ENCODE results near the gene ZMYND8. TPM values are rescaled to one million over a fixed set of nuclear protein-coding genes. Genes with fewer than 3 reads are reported as not detected.
"Not testable (repeated sequence)": the region's sequence is repeated elsewhere in the genome, so short reads cannot be mapped to it uniquely, and the experiment has no call there.

Gene ZMYND8
- total RNA-seq, 1 experiment from 2014 or later: 14.5 TPM

DNA sequence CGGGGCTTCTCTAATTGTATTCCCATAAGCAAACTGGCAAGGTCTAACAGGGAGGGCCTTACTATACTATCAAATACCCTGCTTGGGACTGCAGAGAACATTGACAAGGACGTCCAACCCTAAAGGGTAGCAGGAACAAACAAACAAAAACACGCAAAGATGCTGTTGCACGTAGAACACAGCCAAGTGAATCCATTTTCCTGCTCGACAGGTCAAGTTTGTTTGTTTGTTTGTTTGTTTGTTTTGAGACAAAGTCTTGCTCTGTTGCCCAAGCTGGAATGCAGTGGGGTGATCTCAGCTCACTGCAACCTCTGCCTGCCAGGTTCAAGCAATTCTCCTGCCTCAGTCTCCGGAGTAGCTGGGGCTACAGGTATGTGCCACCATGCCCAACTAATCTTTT, 91.3 kb downstream of the ZMYND8 start:
- DNase-seq (ENCODE audit: low read depth): no peak
- in situ Hi-C loops (cut with HindIII; ENCODE audit: low pct_unique_long_range_greater_than_20kb, low sequenced_read_pairs): no loop called here

DNA sequence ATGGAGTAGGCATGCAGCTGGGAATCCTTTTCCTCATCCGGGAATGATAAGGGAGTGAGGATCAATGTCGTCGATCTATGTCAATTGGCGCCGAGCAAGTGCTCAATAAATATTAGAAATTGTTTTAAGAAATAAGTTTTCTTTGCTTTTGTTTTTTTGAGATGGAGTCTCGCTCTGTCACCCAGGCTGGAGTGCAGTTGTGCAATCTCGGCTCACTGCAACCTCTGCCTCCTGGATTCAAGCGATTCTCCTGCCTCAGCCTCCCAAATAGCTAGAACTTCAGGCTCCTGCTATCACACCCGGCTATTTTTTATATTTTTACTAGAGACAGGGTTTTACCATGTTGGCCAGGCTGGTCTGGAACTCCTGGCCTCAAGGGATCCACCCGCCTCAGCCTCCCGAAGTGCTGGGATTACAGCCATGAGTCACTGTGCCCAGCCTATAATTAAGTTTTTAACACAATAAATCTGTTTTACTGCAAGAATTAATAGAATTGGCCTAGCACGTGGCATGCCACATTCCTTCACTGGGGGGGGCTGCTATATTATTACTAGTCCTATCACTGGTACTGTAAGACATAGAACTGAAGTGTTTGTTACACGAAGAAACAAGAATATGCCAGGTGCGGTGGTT, 92.2 kb downstream of the ZMYND8 start:
- DNase-seq (ENCODE audit: low read depth); in situ Hi-C loops (cut with HindIII; ENCODE audit: low pct_unique_long_range_greater_than_20kb, low sequenced_read_pairs): not testable (repeated sequence)

- in situ Hi-C loops (cut with HindIII; ENCODE audit: low pct_unique_long_range_greater_than_20kb, low sequenced_read_pairs): no loop called here
Measured at GRCh38 chr20:47263465-47264084, 92.9 kb downstream of the ZMYND8 start.

GRCh38 chr20:47263080-47263464, 93.4 kb downstream of the ZMYND8 start:
- in situ Hi-C loops (cut with HindIII; ENCODE audit: low pct_unique_long_range_greater_than_20kb, low sequenced_read_pairs): no loop called here
- DNase-seq (ENCODE audit: low read depth): no peak

More at GRCh38 chr20:47263465-47264084, 92.9 kb downstream of the ZMYND8 start:
- DNase-seq (ENCODE audit: low read depth): no peak

DNA sequence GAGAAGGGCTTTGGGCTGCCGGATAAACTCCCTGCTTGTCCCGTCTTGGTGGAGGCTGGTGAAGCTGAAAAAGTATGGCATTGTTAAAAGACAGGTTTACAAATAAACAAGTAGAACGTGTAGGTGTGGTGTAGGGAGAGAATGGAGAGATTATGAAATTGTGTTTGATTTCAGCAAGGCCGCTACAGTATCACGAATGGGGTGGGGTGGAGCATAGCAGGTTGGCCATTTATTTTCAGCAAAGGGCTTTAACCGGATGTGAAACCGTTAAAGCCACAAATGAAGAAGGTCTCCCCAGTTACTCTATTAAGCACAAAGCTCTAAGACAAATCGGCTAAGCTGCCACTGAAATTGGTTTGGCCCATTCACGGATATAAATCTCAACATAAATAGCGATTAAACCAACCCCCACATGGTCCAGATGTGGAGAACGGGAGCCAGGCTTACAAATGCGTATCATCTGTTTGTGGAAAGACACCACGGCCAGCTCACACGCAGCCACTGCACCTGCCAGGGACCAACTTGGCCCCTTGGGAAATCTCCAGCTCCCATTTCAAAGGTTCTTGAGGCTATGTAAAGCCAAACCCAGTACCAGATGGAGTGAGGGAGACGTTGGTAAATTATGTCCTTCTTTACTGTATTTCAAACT, 94.0 kb downstream of the ZMYND8 start:
- DNase-seq (ENCODE audit: low read depth): no peak
- in situ Hi-C loops (cut with HindIII; ENCODE audit: low pct_unique_long_range_greater_than_20kb, low sequenced_read_pairs): no loop called here

DNA sequence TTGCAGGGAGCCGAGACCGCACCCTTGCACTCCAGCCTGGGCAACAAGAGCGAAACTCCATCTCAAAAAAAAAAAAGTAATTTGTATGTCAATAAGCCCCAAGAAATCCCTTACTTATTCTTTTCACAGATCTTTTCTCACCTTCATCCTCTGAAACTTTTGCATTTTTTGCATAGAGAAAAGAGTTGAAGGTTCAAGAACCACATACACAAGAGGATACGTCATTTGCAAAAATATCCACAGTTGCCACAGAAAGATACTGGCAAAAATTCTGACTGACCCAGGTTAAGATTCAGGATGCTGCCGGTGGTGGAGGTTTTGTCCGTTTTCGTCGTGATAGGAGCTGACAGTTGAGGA, 94.5 kb downstream of the ZMYND8 start:
- in situ Hi-C loops (cut with HindIII; ENCODE audit: low pct_unique_long_range_greater_than_20kb, low sequenced_read_pairs): no loop called here
- DNase-seq (ENCODE audit: low read depth): no peak

DNA sequence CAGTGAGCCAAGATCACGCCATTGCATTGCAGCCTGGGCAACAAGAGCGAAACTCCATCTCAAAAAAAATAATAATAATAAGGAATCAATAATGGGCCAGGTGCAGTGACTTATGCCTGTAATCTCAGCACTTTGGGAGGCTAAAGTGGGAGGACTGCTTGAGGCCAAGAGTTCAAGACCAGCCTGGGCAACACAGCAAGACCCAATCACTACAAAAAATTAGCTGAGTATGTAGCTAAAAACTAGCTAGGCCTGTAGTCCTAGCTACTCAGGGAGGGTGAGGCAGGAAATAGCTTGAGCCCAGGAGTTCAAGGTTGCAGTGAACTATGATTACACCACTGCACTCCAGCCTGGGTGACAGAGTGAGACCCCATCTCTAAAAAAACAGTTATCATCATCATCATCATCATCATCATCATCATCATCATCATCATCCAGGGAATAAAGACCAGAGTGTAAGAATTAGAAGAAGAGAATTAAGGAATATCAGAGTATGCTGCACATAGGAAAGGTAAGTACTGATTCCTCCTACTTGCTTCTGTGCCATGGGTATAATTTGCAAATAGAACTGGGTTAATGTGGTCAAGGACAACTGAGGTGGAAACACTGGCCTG, 95.2 kb downstream of the ZMYND8 start:
- DNase-seq (ENCODE audit: low read depth); in situ Hi-C loops (cut with HindIII; ENCODE audit: low pct_unique_long_range_greater_than_20kb, low sequenced_read_pairs): not testable (repeated sequence)

GRCh38 chr20:47260540-47261126, 95.9 kb downstream of the ZMYND8 start:
- DNase-seq (ENCODE audit: low read depth); in situ Hi-C loops (cut with HindIII; ENCODE audit: low pct_unique_long_range_greater_than_20kb, low sequenced_read_pairs): not testable (repeated sequence)

GRCh38 chr20:47258745-47259695, 97.5 kb downstream of the ZMYND8 start:
- peak; percentile 69 for DNase-seq (ENCODE audit: low read depth)
- in situ Hi-C loops (cut with HindIII; ENCODE audit: low pct_unique_long_range_greater_than_20kb, low sequenced_read_pairs): no loop called here

DNA sequence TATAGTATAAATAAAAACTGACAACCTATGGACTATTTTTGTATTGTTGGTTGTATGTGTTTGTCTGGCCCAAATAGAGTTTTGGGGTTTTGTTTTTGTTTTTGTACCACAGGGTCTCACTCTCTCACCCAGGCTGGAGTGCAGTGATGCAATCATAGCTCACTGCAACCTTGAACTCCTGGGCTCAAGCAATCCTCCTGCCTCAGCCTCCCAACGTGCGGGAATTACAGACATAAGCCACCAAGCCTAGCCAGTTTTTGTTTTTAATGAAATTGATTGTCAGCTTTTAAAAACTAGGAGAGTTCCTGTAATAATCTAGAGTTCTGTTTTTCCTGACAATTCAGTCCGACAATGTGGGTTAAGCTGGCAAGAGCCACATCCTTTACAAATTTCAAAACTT, 98.7 kb downstream of the ZMYND8 start:
- DNase-seq (ENCODE audit: low read depth): no peak
- in situ Hi-C loops (cut with HindIII; ENCODE audit: low pct_unique_long_range_greater_than_20kb, low sequenced_read_pairs): no loop called here

- no peak for DNase-seq (ENCODE audit: low read depth)
- in situ Hi-C loops (cut with HindIII; ENCODE audit: low pct_unique_long_range_greater_than_20kb, low sequenced_read_pairs): no loop called here
Measured at GRCh38 chr20:47257256-47257655, 99.2 kb downstream of the ZMYND8 start.

DNA sequence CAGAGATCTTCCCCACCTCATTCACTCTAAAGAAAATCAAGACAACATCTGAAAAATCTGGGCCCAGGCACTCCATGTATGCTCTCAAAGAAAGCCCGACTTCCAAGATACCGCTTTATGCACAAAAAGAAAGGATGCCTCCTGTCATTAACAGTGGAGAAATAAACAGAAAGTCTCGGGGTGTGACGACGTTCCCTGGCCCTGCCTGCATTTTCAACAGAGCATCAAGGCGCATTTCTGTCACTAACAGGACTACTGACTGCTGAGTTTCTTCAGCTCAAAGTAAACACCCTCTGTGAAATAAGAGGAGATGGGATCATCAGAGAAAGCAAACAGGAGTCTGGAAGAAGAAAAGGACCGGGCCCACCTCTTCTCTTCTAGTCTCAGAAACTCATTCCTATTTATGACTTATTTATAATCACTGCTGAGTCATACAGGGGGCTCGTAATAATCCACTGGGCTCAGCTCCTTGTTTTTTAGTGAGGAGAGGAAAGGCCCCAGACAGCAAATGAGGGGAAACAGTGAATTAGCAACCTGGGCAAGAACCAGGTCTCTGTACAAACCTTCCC, 99.7 kb downstream of the ZMYND8 start:
- in situ Hi-C loops (cut with HindIII; ENCODE audit: low pct_unique_long_range_greater_than_20kb, low sequenced_read_pairs): no loop called here
- DNase-seq (ENCODE audit: low read depth): no peak

DNA sequence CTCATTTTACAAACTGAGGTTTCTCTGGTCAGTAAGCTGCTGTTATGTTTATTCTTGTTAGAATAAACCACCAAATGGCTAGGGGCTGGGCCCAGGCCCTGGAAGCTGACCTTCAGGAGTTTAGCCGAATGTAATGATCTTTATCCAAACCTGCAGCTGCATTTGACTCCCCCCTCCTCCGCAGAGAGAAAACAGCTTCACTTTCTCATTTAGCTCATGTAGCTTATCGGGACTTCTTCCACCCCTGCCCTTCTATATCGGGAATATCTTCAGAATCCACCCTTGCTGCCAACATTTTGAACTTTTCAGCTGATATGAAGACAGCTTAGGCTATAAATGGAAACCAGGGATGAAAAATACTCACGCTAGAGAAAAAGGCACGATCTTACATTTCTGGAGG, 102.6 kb downstream of the ZMYND8 start:
- in situ Hi-C loops (cut with HindIII; ENCODE audit: low pct_unique_long_range_greater_than_20kb, low sequenced_read_pairs): no loop called here
- DNase-seq (ENCODE audit: low read depth): no peak

DNA sequence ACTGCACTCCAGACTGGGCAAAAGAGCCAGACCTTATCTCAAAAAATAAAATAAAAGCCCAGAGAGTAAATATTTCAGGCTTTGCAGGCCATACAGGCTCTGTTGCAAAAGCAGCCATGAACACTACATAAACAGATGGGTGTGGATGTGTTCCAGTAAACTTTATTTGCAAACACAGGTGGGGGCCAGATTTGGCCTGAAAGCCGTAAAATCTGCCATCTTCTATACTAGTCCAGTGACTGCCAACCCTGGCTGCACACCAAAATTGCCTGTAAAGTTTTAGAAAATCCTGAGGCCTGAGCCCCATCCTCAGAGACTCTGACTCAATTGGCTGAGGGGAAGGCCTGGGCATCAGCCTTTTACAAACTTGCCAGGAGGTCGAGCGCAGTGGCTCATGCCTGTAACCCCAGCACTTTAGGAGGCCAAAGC, 103.6 kb downstream of the ZMYND8 start:
- in situ Hi-C loops (cut with HindIII; ENCODE audit: low pct_unique_long_range_greater_than_20kb, low sequenced_read_pairs): no loop called here
- DNase-seq (ENCODE audit: low read depth): no peak

GRCh38 chr20:47251154-47252020, 105.1 kb downstream of the ZMYND8 start:
- no peak for DNase-seq (ENCODE audit: low read depth)
- in situ Hi-C loops (cut with HindIII; ENCODE audit: low pct_unique_long_range_greater_than_20kb, low sequenced_read_pairs): no loop called here

DNA sequence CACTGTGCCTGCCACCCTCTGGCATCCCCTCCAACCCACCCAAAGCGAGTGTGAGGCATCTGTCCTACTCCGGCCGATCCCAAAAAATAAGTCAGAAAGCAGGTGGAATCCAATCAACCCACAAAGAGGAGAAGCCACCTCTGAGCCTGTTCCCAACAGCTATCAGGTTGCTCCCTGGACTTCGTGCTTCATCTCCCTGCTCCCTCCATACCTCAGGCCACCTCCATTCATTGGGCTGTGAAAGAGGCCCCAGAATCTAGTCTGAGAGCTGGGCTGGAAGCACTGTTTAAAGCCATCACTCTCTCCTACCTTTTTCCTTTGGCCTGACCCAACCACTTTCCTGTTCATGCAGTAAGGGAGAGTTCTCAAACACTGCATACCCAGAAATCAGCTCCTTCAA, 106.1 kb downstream of the ZMYND8 start:
- in situ Hi-C loops (cut with HindIII; ENCODE audit: low pct_unique_long_range_greater_than_20kb, low sequenced_read_pairs): no loop called here
- DNase-seq (ENCODE audit: low read depth): no peak

DNA sequence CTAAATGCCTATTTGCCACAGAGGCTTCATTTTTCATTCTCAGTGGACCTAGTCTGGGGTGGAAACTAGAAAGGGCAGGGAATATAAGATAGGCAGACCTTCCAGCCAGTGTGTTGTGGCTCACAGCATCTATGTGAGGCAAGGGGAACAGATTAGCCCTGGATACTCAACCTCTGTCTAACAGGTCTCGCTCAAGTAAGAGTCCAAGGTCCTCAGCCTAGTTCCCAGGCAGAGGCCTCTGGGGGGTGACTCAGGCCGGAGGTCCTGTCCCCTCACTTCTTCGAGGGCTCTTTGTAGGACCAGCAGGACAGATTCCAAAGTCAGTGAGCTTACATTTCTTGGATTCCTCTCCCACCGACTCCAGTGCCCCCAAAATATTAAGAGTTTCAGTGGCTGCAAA, 106.6 kb downstream of the ZMYND8 start:
- in situ Hi-C loops (cut with HindIII; ENCODE audit: low pct_unique_long_range_greater_than_20kb, low sequenced_read_pairs): no loop called here
- DNase-seq (ENCODE audit: low read depth): no peak

All from Caki2 (cell line).